Measurements from ENCODE around the gene PRG3.

GRCh38 chr11:57338142-57338541 lies 42.8 kb downstream of the PRG3 start, which contains the start of gene P2RX3:
- TF ChIP-seq POLR2AphosphoS5 (IDR thresholded peaks at IDR 0.05), result no peak
- no peak for TF ChIP-seq POLR2A (IDR thresholded peaks at IDR 0.05)
